GM10266 (cell line): Measurements from ENCODE around the gene TACR1.

Source experiments
- DNase-seq: peaks from one replicate; pipeline ENCODE4 v3.0.0; 2012; ENCODE audit errors: extremely low spot score
- TF ChIP-seq, protein P1 (sequence below): IDR thresholded peaks from 2 replicates; pipeline ENCODE4 v1.5.1; 2012; ENCODE audit warnings: mild to moderate bottlenecking, low read depth; ENCODE audit not compliant: control insufficient read depth, insufficient read depth; ENCODE audit errors: missing control alignments

TACR1 gene

DNA sequence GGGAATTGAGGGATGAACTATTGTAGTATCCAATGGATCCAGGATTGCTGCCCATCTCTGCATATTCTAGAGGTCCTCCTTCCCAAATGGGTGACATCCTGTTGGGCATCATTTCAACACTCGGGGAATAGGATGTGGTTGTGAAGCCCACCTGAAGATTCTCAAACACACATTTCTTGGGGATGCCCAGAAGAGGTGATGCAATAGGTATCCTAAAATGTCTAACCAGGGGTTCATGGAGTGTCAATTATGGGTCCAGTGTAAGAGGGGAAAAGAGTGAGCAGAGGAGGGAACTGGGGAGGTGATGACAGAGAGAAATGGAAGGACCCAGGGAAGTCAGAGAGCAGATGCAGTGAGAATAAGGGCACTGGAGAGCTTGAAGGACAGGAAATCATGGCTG, 188.7 kb downstream of the TACR1 start:
- DNase-seq = no peak
- TF ChIP-seq, protein P1, sequence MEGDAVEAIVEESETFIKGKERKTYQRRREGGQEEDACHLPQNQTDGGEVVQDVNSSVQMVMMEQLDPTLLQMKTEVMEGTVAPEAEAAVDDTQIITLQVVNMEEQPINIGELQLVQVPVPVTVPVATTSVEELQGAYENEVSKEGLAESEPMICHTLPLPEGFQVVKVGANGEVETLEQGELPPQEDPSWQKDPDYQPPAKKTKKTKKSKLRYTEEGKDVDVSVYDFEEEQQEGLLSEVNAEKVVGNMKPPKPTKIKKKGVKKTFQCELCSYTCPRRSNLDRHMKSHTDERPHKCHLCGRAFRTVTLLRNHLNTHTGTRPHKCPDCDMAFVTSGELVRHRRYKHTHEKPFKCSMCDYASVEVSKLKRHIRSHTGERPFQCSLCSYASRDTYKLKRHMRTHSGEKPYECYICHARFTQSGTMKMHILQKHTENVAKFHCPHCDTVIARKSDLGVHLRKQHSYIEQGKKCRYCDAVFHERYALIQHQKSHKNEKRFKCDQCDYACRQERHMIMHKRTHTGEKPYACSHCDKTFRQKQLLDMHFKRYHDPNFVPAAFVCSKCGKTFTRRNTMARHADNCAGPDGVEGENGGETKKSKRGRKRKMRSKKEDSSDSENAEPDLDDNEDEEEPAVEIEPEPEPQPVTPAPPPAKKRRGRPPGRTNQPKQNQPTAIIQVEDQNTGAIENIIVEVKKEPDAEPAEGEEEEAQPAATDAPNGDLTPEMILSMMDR = no peak

- no peak for DNase-seq
- TF ChIP-seq, protein P1 = no peak
Observed at GRCh38 chr2:75007819-75008218, 191.5 kb downstream of the TACR1 start.

GRCh38 chr2:75007061-75007460, 192.3 kb downstream of the TACR1 start:
- no peak for DNase-seq

DNA sequence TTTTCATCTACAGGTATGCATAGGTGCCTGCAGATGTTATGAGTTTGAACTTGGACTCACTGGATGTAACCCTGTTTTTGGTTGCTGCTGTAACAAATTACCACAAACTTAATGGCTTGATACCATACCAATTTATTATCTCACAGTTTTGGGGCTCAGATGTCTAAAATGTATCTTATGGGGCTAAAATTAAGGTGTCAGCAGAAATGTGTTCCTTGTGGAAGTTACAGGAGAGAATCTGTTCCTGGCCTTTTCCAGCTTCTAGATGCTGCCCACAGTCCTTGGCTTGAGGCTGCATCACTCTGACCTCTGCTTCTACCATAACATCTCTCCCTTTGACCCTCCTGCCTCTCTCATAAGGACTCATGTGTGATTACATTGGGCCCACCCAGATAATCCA, 193.3 kb downstream of the TACR1 start:
- no peak for DNase-seq
- TF ChIP-seq, protein P1 = no peak

More at GRCh38 chr2:75007061-75007460, 192.3 kb downstream of the TACR1 start:
- TF ChIP-seq, protein P1 = no peak

DNA sequence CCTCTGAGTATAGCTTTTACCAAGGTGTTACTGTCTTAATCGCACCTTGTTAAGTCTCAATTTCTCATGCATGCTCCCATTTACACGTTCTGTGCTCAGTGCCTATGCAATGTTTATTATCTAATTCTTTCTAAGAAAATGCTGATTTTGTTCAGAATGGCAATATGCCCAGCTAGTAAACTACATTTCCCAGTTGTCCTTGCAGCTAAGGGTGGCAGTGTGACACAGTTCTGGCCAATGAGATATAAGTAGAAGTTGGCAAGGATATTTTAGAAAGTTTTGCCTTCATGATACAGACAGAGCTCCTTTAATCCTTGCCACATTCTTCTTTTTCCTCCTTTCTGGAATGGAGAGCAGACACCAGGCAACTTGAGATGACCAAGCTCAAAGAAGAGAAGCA, 195.5 kb downstream of the TACR1 start:
- TF ChIP-seq, protein P1 = no peak

GRCh38 chr2:75003276-75003675, 196.0 kb downstream of the TACR1 start:
- TF ChIP-seq, protein P1 = no peak
- DNase-seq = no peak

More for the DNA sequence above, 195.5 kb downstream of the TACR1 start:
- DNase-seq = no peak

- TF ChIP-seq, protein P1 = no peak
- no peak for DNase-seq
Observed at GRCh38 chr2:75002007-75002406, 197.3 kb downstream of the TACR1 start.
